Mesodermal cell (in vitro differentiated cells): Measurements from ENCODE around the gene MECP2.
"Not testable (repeated sequence)": the region's sequence is repeated elsewhere in the genome, so short reads cannot be mapped to it uniquely, and the experiment has no call there.

Source experiments
- H3K27ac ChIP-seq: 2 replicates; pipeline ENCODE4 v1.7.0; 2013; ENCODE audit warnings: mild to moderate bottlenecking, low read depth, low read length, moderate library complexity; ENCODE audit not compliant: severe bottlenecking
- H3K36me3 ChIP-seq: 2 replicates; pipeline ENCODE4 v1.7.1; 2013; ENCODE audit warnings: mild to moderate bottlenecking, low read length, moderate library complexity; ENCODE audit not compliant: control insufficient read depth, insufficient read depth
- H3K4me1 ChIP-seq: one replicate; pipeline ENCODE4 v1.7.1; 2013; ENCODE audit warnings: mild to moderate bottlenecking, low read length; ENCODE audit not compliant: insufficient read depth, control insufficient read depth, poor library complexity, severe bottlenecking
- H3K4me3 ChIP-seq: 2 replicates; pipeline ENCODE4 v1.7.0; 2013; ENCODE audit warnings: low read length, control low read depth, mild to moderate bottlenecking; ENCODE audit not compliant: insufficient read depth, poor library complexity, severe bottlenecking; ENCODE audit errors: extremely low read depth
- H3K9me3 ChIP-seq: 2 replicates; pipeline ENCODE4 v1.7.1; 2013; ENCODE audit warnings: mild to moderate bottlenecking, low read length, moderate library complexity; ENCODE audit not compliant: control insufficient read depth
- WGBS, 2 experiments: methylation state at CpG; one replicate each; pipeline ENCODE4 v1.1.5; 2013; ENCODE audit warnings: missing lambda C conversion rate in 2 of 2; ENCODE audit not compliant: insufficient coverage in 2 of 2; 5-methylcytosine and 5-hydroxymethylcytosine counted together

The MECP2 gene

DNA sequence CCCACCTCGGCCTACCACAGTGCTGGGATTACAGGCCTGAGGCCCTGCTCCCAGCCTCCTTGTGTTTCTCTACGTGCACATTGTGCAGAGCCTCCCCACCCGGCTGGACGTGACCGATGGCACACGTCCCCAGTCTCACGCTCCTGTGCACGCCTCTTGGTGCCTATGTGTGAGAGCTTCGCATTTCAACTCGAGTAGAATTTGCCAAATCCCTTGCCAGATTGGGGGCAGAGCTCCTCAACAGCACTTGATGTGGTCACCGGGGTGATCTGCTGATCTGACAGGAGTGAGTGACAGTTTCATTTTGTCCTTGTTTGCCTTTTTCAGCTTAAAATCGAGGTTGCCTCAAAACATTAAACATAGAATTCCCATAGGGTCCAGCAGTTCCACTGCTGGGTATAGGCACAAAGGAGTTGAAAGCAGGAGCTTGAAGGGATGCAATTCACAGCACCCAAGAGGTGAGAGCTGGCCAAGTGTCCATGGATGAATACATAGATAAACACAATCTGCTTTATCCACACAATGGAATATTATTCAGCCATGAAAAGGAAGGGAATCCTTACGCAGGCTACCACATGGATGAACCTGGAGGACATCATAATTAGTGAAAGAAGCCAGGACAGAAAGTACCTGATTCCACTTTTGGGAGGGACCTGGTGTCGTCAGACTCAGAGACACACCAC is 107.4 kb downstream of the MECP2 start:
- Histone ChIP-seq H3K27ac (no peak overlapping the region), H3K4me1 (no peaks in the 10 kb centered on the region), H3K36me3 (no peaks in the 10 kb centered on the region), H3K9me3 (no peaks in the 10 kb centered on the region), H3K4me3 (no peak overlapping the region)
- 97 to 100% methylated on average over 4 to 13 of the region's 14 CpGs for WGBS, 2 experiments

DNA sequence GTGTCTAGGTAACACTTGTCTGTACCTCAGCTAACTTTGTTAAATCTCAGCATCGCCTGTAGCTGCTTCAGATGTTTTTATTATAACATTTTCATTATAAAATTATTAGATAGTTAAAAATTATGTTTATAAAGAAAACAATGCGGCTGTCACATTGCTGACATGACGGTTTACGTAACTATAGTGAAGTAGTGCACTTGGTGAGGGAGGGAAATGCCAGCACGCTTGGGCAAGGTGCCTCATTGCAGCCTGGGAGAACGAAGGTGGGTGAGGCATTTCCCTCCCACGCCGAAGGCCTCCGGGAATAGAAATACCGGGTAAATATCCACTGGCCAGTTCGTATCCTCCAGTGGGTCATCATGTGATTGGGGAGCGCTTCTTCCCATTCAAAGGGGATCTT is 109.0 kb downstream of the MECP2 start:
- no peaks in the 10 kb centered on the region for H3K4me1 ChIP-seq
- no peak overlapping the region for H3K4me3 ChIP-seq
- H3K9me3 ChIP-seq, result no peaks in the 10 kb centered on the region
- no peak overlapping the region for H3K27ac ChIP-seq
- H3K36me3 ChIP-seq, result no peaks in the 10 kb centered on the region
- WGBS, 2 experiments, result 93 to 95% methylated on average over 8 to 9 of the region's 12 CpGs

DNA sequence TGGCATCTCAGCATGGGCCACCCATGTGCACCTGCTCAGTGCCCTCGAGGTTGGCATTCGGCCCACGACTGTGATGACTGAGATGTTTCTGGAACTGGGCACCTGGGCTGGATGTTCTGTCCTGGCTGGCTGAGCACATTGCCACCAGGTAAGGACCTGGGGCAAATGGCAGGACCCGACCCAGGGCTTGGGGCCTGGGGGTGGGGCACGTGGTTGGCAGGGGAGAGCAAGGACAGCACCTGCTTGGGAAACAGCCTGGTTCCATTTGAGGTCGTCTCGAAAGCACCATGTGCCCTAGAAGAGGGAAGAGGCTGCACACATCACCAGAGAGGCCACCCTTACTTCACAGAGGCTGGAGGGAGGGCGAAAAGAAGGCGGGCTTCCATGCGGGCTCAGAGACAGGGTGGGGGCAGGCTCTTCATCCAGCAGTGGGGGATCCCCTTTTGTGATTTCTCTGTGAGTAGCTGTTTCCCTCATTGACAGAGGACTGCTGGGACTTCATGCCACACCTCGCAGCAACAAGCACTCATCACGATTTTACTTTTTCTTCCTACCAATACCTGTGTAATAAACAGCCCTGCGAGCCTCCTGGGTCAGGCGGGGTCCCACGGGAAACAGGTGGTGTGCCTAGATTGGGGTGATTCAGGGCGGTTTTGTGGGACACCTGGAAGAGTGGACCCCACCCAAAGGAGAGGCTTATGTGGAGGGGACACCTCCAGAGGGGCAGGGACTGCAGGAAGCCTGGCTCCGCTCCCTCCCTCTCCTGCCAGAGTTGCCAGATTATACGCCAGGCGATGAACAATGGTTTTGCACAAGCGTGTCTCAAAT is 113.0 kb downstream of the MECP2 start:
- Histone ChIP-seq H3K4me1 (no peaks in the 10 kb centered on the region), H3K9me3 (no peaks in the 10 kb centered on the region), H3K4me3 (no peak overlapping the region), H3K36me3 (no peaks in the 10 kb centered on the region), H3K27ac (no peak overlapping the region)
- 93 to 95% methylated on average over 5 of the region's 20 CpGs for WGBS, 2 experiments

DNA sequence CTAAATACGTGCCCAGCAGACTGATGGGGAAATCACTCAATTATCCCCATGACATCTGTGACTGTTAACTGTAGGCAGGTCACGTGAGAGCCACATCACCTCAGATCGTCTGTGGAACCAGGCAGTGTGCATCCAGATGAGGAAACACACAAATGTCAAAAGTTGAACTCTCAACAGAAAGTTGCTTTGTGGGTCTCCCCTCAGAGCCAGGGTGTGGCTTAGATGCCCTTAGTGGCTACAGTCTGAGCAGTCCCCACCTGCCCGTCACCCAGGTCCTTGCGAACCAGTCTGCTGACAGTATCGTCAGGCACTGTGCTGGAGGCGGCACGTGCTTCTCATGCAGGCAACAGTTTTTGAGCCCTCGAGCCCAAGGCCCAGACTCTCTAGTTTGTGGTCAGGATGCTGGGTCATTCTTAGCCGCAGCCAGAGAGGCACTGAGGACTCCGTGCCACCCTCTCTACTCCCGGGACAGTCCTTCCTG is 114.2 kb downstream of the MECP2 start:
- Histone ChIP-seq H3K27ac (no peak overlapping the region), H3K4me1 (no peaks in the 10 kb centered on the region), H3K36me3 (no peaks in the 10 kb centered on the region), H3K4me3 (no peak overlapping the region), H3K9me3 (no peaks in the 10 kb centered on the region)
- 93 to 100% methylated on average over 4 to 10 of the region's 12 CpGs for WGBS, 2 experiments

DNA sequence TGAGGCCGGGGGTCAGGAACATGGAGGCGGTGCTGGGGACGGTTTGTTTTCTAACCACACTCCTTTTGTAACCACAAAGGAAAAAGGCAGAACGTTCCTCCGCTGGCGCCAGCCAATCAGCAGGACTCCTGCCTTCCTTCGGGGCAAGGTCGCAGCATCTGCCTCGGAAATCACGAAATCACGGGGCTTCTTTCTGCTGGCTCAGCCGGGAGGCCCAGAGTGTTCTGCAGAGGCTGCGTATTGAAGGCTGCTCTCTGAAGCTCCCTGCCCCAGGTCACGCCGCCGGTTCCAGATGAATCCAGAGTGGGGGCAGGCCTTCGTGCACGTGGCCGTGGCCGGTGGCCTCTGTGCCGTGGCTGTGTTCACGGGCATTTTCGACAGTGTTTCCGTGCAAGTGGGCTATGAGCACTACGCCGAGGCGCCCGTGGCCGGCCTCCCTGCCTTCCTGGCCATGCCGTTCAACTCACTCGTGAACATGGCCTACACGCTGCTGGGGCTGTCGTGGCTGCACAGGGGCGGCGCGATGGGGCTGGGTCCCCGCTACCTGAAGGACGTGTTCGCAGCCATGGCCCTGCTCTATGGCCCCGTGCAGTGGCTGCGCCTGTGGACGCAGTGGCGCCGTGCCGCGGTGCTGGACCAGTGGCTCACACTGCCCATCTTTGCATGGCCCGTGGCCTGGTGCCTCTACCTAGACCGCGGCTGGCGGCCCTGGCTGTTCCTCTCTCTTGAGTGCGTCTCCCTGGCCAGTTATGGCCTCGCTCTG is 115.6 kb downstream of the MECP2 start:
- Histone ChIP-seq H3K4me1 (no peaks in the 10 kb centered on the region), H3K36me3 (no peaks in the 10 kb centered on the region), H3K9me3 (no peaks in the 10 kb centered on the region), H3K4me3 (no peak overlapping the region), H3K27ac (no peak overlapping the region)
- WGBS, 2 experiments, result 92 to 98% methylated on average over 24 to 47 of the region's 52 CpGs

DNA sequence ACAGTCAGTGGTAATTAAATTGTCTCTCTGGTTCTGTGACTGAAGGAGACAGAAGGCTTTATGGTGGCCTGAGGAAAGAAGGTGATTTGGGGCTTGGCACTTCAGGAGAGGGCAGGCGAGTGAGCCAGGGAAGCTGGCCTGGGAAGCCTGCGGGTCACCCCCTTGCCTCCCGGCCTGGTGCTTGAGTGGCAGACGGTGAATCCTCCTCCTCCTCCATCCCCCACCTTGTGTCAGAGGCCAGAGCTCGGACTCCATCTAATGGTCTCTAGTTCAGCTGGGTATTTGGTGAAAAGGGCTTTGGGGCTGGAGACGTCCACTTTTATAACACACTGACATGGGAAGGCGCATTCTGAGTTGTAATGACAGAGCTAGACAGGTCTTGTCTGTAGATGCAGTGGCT is 116.3 kb downstream of the MECP2 start:
- H3K4me3 ChIP-seq, result no peak overlapping the region
- H3K9me3 ChIP-seq, result no peaks in the 10 kb centered on the region
- WGBS, 2 experiments, result 100% methylated on average over 1 of the region's 7 CpGs; no CpG with 5 or more reads in 1 of the 2 experiments
- no peaks in the 10 kb centered on the region for H3K36me3 ChIP-seq
- H3K27ac ChIP-seq, result no peak overlapping the region
- H3K4me1 ChIP-seq, result no peaks in the 10 kb centered on the region

DNA sequence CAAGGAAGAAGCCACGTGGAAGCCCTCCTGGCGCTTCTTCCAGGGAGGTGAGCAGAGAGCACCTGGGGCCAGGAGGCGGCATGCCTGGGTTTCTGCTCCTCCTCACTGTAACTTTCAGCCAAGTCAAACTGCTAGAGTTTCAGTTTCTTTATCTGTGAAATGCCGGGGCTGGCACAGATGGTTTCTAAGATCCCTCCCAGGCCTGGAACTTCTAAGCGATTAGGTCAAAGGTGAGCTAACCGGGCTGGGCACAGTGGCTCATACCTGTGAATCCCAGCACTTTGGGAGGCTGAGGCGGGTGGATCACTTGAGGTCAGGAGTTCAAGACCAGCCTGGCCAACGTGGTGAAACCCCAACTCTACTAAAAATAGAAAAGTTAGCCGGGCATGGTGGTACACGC is 117.1 kb downstream of the MECP2 start:
- not testable (repeated sequence) for H3K36me3 ChIP-seq, H3K27ac ChIP-seq
- whole genome bisulfite sequencing, 2 experiments, result 100% methylated on average over 1 to 2 of the region's 10 CpGs

DNA sequence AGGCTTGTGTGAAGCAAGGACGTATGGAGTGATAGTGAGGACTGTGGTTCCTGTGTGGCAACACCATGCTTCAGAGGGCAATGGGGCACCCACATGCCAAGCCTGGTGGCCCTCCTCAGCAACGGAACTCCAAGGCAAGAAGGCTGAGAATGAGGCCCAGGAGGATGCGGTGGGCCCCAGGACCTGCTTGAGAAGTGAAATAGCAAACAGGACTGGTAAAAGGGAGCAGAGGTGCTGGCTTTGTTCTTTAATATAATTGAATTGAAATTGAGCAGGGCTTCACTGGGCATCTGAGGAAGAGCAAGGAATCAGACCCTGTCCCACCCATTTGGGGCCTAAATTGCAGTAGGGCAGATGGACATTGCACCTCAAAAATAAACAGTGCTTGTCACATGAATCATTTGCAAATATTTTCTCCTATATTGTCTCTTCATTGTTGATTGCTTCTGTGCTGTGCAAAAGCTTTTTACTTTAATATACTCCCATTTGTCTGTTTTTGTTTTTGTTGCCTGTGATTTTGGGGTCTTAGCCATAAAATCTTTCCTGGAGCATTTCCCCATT is 122.7 kb downstream of the MECP2 start:
- Histone ChIP-seq H3K9me3 (no peaks in the 10 kb centered on the region), H3K27ac (no peak overlapping the region), H3K4me1 (no peaks in the 10 kb centered on the region), H3K36me3 (no peaks in the 10 kb centered on the region), H3K4me3 (no peak overlapping the region)
- WGBS, 2 experiments, result 100% methylated on average over 1 of the region's 3 CpGs; no CpG with 5 or more reads in 1 of the 2 experiments

More for the DNA sequence above, 117.1 kb downstream of the MECP2 start:
- not testable (repeated sequence) for H3K9me3 ChIP-seq, H3K4me3 ChIP-seq, H3K4me1 ChIP-seq

DNA sequence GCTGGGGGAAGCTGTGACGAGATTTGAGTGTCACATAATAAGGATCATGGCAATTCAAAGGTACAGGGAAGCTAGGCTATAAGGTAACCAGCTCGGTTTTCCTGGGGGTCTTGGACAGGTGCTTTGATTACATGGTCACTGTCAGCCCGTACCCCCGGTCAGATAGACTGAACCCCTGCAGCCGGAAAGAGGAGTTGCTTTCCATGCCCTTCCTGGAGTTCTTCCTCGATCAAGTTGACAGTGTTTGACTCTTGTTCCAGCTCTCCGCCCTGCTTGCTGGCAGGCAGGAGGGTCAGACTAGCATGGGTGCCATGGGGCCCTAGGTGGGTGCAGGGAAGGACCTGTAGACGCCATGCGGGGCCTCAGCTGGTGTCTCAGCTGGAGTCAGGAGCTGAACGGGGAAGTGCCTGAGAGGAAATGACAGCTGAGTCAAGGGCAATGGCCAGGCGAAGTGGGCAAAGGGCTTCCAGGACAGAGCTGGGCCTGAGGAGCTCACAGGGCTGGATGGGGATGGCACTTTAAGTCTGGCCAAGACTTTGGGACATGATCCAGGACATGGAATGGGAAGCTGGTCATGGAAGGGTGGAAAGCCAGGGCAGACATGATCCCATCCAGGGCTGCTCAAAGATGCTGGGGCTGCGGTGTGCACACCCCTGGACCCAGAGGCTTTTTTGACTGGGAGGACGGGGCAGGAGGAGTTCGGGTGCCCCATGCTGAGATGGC is 123.4 kb downstream of the MECP2 start:
- Histone ChIP-seq H3K9me3 (no peaks in the 10 kb centered on the region), H3K4me3 (no peak overlapping the region), H3K36me3 (peaks cover 4% of the 10 kb centered on the region), H3K27ac (no peak overlapping the region), H3K4me1 (peaks cover under 1% of the 10 kb centered on the region)
- WGBS, 2 experiments, result 93 to 95% methylated on average over 5 to 10 of the region's 14 CpGs
